ENCODE measurements around the gene MAGEB17.
"Not testable (repeated sequence)": the region's sequence is repeated elsewhere in the genome, so short reads cannot be mapped to it uniquely, and the experiment has no call there.

The MAGEB17 gene

GRCh38 chrX:16167181-16167580 is at the start of gene MAGEB17:
Gene MAGEB17 (plus strand): TSS chrX:16167481. CDS start chrX:16170383, 2,902 bp downstream.
- DNase-seq, result no peak

- no peak for DNase-seq
Measured at GRCh38 chrX:16119353-16120220, 47.7 kb upstream of the MAGEB17 start.

GRCh38 chrX:16120431-16120830 is 46.9 kb upstream of the MAGEB17 start:
- DNase-seq, result no peak

GRCh38 chrX:16123222-16123786 is 44.0 kb upstream of the MAGEB17 start, which contains the start of gene GRPR:
Gene GRPR (plus strand): TSS chrX:16123565. CDS start chrX:16123954, 389 bp downstream.
- peak; percentile 60 to 67 for DNase-seq

- no peak for DNase-seq
Measured at GRCh38 chrX:16124201-16124600, 43.1 kb upstream of the MAGEB17 start.

GRCh38 chrX:16125520-16126149 is 41.6 kb upstream of the MAGEB17 start:
- DNase-seq, result no peak

GRCh38 chrX:16130707-16131106 is 36.6 kb upstream of the MAGEB17 start:
- no peak for DNase-seq

- DNase-seq, result no peak
Measured at GRCh38 chrX:16134936-16135335, 32.3 kb upstream of the MAGEB17 start.

- DNase-seq, result no peak
Measured at GRCh38 chrX:16136080-16136479, 31.2 kb upstream of the MAGEB17 start.

GRCh38 chrX:16137416-16138107 is 29.7 kb upstream of the MAGEB17 start:
- no peak for DNase-seq

- DNase-seq, result no peak
Measured at GRCh38 chrX:16138108-16138427, 29.2 kb upstream of the MAGEB17 start.

GRCh38 chrX:16140448-16140847 is 26.8 kb upstream of the MAGEB17 start:
- no peak for DNase-seq

- DNase-seq, result no peak
Measured at GRCh38 chrX:16140983-16141382, 26.3 kb upstream of the MAGEB17 start.

GRCh38 chrX:16141422-16142245 is 25.6 kb upstream of the MAGEB17 start:
- DNase-seq, result no peak

GRCh38 chrX:16142246-16142558 is 25.1 kb upstream of the MAGEB17 start:
- DNase-seq, result no peak

- no peak for DNase-seq
Measured at GRCh38 chrX:16143968-16144367, 23.3 kb upstream of the MAGEB17 start.

- DNase-seq, result no peak
Measured at GRCh38 chrX:16144420-16144819, 22.9 kb upstream of the MAGEB17 start.

- DNase-seq, result not testable (repeated sequence)
Measured at GRCh38 chrX:16145093-16145492, 22.2 kb upstream of the MAGEB17 start.

GRCh38 chrX:16145656-16146055 is 21.6 kb upstream of the MAGEB17 start:
- DNase-seq, result no peak

GRCh38 chrX:16148896-16149295 is 18.4 kb upstream of the MAGEB17 start:
- no peak for DNase-seq

GRCh38 chrX:16155581-16156096 is 11.6 kb upstream of the MAGEB17 start:
- DNase-seq, result no peak

- DNase-seq, result no peak
Measured at GRCh38 chrX:16156692-16157331, 10.5 kb upstream of the MAGEB17 start.
